Smooth muscle cell of bladder (primary cell): Measurements from ENCODE around the gene NFYB. TPM values are rescaled to one million over a fixed set of nuclear protein-coding genes. Genes with fewer than 3 reads are reported as not detected.

Experiments
- total RNA-seq: library from RNA; depleted of rRNA; stranded (reverse); fragments of >200 nt; gene quantifications from 2 replicates; pipeline ENCODE4 v1.2.3, GENCODE V29; 2014

Gene NFYB
- 25.7 and 36.1 TPM in 2 replicates for total RNA-seq

GRCh38 chr12:104137902-104138796, at the start of gene NFYB:
TSS of gene NFYB (minus strand) at chr12:104138210. CDS start at chr12:104135453, 2,757 bp downstream.

Other genes starting within 250 kb of the NFYB start
- 809 and 1,133 TPM in 2 replicates for gene HSP90B1, start 207.8 kb downstream of the NFYB start, total RNA-seq
- gene TDG, start 172.3 kb downstream of the NFYB start, total RNA-seq, result 14.9 and 19.1 TPM in 2 replicates
- 56.2 and 75.8 TPM in 2 replicates for gene GLT8D2, start 88.0 kb downstream of the NFYB start, total RNA-seq
- 22.5 and 24.0 TPM in 2 replicates for gene HCFC2, start 73.7 kb downstream of the NFYB start, total RNA-seq
- 703 and 1,091 TPM in 2 replicates for gene TXNRD1, start 77.6 kb upstream of the NFYB start, total RNA-seq
- gene EID3, start 165.5 kb upstream of the NFYB start, total RNA-seq, result 7.1 and 12.3 TPM in 2 replicates